ENCODE measurements around the gene EFCAB7. TPM values are rescaled to one million over a fixed set of nuclear protein-coding genes. Genes with fewer than 3 reads are reported as not detected.
A peak's percentile ranks its signal among the peaks of the same experiment; 100 is the strongest.

The EFCAB7 gene
- total RNA-seq, 4 donors from 2014 or later: 2.2 to 6.8 (median 3.5) TPM

- TF ChIP-seq POLR2A (IDR thresholded peaks at IDR 0.05) (no peak), CTCF (IDR thresholded peaks at IDR 0.05 in 4 of 5, conservative IDR thresholded peaks at IDR 0.05 in 1 of 5) (no peak)
- no peaks in the 10 kb centered on the region for H3K36me3 ChIP-seq
- H3K9me3 ChIP-seq: no peaks in the 10 kb centered on the region
- H3K27me3 ChIP-seq: no peaks in the 10 kb centered on the region
- DNase-seq (no peak), ATAC-seq (no peak)
- peaks cover 71 to 77% of the 10 kb centered on the region in 2 donors for H3K4me1 ChIP-seq
- intact Hi-C loops (cut with DNase I; ENCODE audit: low total_unique reads): no loop called here
- in situ Hi-C loops (cut with MboI; ENCODE audit: low sequenced_read_pairs in 4 of 4): no loop called here
- H3K27ac ChIP-seq: peak overlapping the region; percentile 91 to 99 (median 96)
- H3K4me3 ChIP-seq: no peak overlapping the region
These were observed 76.5 kb downstream of the EFCAB7 start for GRCh38 chr1:63599799-63600198.

GRCh38 chr1:63600248-63600647 is 76.9 kb downstream of the EFCAB7 start:
- ATAC-seq (no peak), DNase-seq (no peak)
- Histone ChIP-seq H3K27ac (peak overlapping the region; percentile 91 to 99 (median 96)), H3K4me1 (peaks cover 76 to 78% of the 10 kb centered on the region in 2 donors), H3K27me3 (no peaks in the 10 kb centered on the region), H3K9me3 (no peaks in the 10 kb centered on the region), H3K36me3 (no peaks in the 10 kb centered on the region), H3K4me3 (no peak overlapping the region)
- TF ChIP-seq CTCF (IDR thresholded peaks at IDR 0.05 in 4 of 5, conservative IDR thresholded peaks at IDR 0.05 in 1 of 5) (no peak), POLR2A (IDR thresholded peaks at IDR 0.05) (no peak)
- intact Hi-C loops (cut with DNase I; ENCODE audit: low total_unique reads): no loop called here
- in situ Hi-C loops (cut with MboI; ENCODE audit: low sequenced_read_pairs in 4 of 4): no loop called here

- no peaks in the 10 kb centered on the region for H3K9me3 ChIP-seq
- intact Hi-C loops (cut with DNase I; ENCODE audit: low total_unique reads) (no loop called here), in situ Hi-C loops (cut with MboI; ENCODE audit: low sequenced_read_pairs in 4 of 4) (no loop called here)
- peaks cover 76 to 77% of the 10 kb centered on the region in 2 donors for H3K4me1 ChIP-seq
- DNase-seq (no peak), ATAC-seq (no peak)
- H3K4me3 ChIP-seq: no peak overlapping the region
- no peaks in the 10 kb centered on the region for H3K36me3 ChIP-seq
- no peak for TF ChIP-seq CTCF (IDR thresholded peaks at IDR 0.05 in 4 of 5, conservative IDR thresholded peaks at IDR 0.05 in 1 of 5)
- TF ChIP-seq POLR2A (IDR thresholded peaks at IDR 0.05): no peak
- H3K27ac ChIP-seq: peak overlapping the region; percentile 91 to 99 (median 96)
- no peaks in the 10 kb centered on the region for H3K27me3 ChIP-seq
These were observed 77.7 kb downstream of the EFCAB7 start for GRCh38 chr1:63601061-63601460.

GRCh38 chr1:63601463-63601862 is 78.1 kb downstream of the EFCAB7 start:
- H3K36me3 ChIP-seq: no peaks in the 10 kb centered on the region
- H3K27ac ChIP-seq: peak overlapping the region; percentile 91 to 99 (median 96)
- H3K27me3 ChIP-seq: no peaks in the 10 kb centered on the region
- no peaks in the 10 kb centered on the region for H3K9me3 ChIP-seq
- peak; percentile 12 to 33 for ATAC-seq
- H3K4me3 ChIP-seq: peak overlapping the region in 1 of 4 donors; percentile 8
- intact Hi-C loops (cut with DNase I; ENCODE audit: low total_unique reads): no loop called here
- TF ChIP-seq POLR2A (IDR thresholded peaks at IDR 0.05) (no peak), CTCF (IDR thresholded peaks at IDR 0.05 in 4 of 5, conservative IDR thresholded peaks at IDR 0.05 in 1 of 5) (no peak)
- in situ Hi-C loops (cut with MboI; ENCODE audit: low sequenced_read_pairs in 4 of 4): no loop called here
- DNase-seq: peak in 1 of 2 donors; percentile 16
- H3K4me1 ChIP-seq: peaks cover 77 to 80% of the 10 kb centered on the region in 2 donors

- Histone ChIP-seq H3K9me3 (no peaks in the 10 kb centered on the region), H3K27me3 (no peaks in the 10 kb centered on the region), H3K36me3 (no peaks in the 10 kb centered on the region), H3K4me3 (peak overlapping the region in 3 of 4 donors; percentile 8 to 38 (median 9)), H3K4me1 (peaks cover 81 to 82% of the 10 kb centered on the region in 2 donors), H3K27ac (peak overlapping the region; percentile 91 to 99 (median 96))
- in situ Hi-C loops (cut with MboI; ENCODE audit: low sequenced_read_pairs in 4 of 4) (no loop called here), intact Hi-C loops (cut with DNase I; ENCODE audit: low total_unique reads) (no loop called here)
- ATAC-seq (peak; percentile 25 to 52), DNase-seq (no peak)
- TF ChIP-seq POLR2A (IDR thresholded peaks at IDR 0.05) (no peak), CTCF (IDR thresholded peaks at IDR 0.05 in 4 of 5, conservative IDR thresholded peaks at IDR 0.05 in 1 of 5) (no peak)
These were observed 78.6 kb downstream of the EFCAB7 start for GRCh38 chr1:63601912-63602311.

Data from gastrocnemius medialis (tissue), 4 donors.